Mucosa of rectum (tissue), 2 donors: ENCODE measurements around the gene STAB1.

ENCODE experiments used
- H3K27ac ChIP-seq, 2 donors: one replicate each; pipeline ENCODE4 v1.7.0; 2013; ENCODE audit warnings: inconsistent platforms in 2 of 2, low read depth in 2 of 2, low read length in 2 of 2
- H3K27me3 ChIP-seq, 2 donors: one replicate each; pipeline ENCODE4 v1.7.0; 2013; ENCODE audit warnings: low read length in 2 of 2; ENCODE audit not compliant: control insufficient read depth in 2 of 2, insufficient read depth in 2 of 2
- H3K36me3 ChIP-seq, 2 donors: one replicate each; pipeline ENCODE4 v1.7.0; 2013; ENCODE audit warnings: low read length in 2 of 2; ENCODE audit not compliant: control insufficient read depth in 2 of 2, insufficient read depth in 2 of 2
- H3K4me1 ChIP-seq, 2 donors: one replicate each; pipeline ENCODE4 v1.7.0; 2013; ENCODE audit warnings: low read length in 2 of 2, mild to moderate bottlenecking in 1 of 2; ENCODE audit not compliant: control insufficient read depth in 2 of 2, insufficient read depth in 2 of 2
- H3K4me3 ChIP-seq, 2 donors: one replicate each; pipeline ENCODE4 v1.7.0; 2013; ENCODE audit warnings: low read length in 2 of 2
- H3K9ac ChIP-seq, 2 donors: one replicate each; pipeline ENCODE4 v1.7.0; 2013; ENCODE audit warnings: low read length in 2 of 2, low read depth in 1 of 2, mild to moderate bottlenecking in 1 of 2
- H3K9me3 ChIP-seq, 2 donors: one replicate each; pipeline ENCODE4 v1.7.0; 2013; ENCODE audit warnings: low read length in 2 of 2; ENCODE audit not compliant: control insufficient read depth in 2 of 2
- donor health status: healthy.
- donor health status: Normal muscosa, but diverticular disease.

The STAB1 gene

GRCh38 chr3:52529376-52530333 is 34.5 kb downstream of the STAB1 start:
- Histone ChIP-seq H3K4me3 (no peak overlapping the region), H3K36me3 (peaks cover 5 to 13% of the 10 kb centered on the region in 2 donors), H3K9me3 (no peaks in the 10 kb centered on the region), H3K27ac (no peak overlapping the region), H3K9ac (no peak overlapping the region), H3K4me1 (peaks cover 0 to 9% of the 10 kb centered on the region in 2 donors), H3K27me3 (no peaks in the 10 kb centered on the region)

- Histone ChIP-seq H3K27ac (no peak overlapping the region), H3K9me3 (no peaks in the 10 kb centered on the region), H3K4me1 (peaks cover 3 to 14% of the 10 kb centered on the region in 2 donors), H3K36me3 (peaks cover 5 to 13% of the 10 kb centered on the region in 2 donors), H3K27me3 (no peaks in the 10 kb centered on the region), H3K9ac (no peak overlapping the region), H3K4me3 (no peak overlapping the region)
Observed at GRCh38 chr3:52530918-52531826, 36.0 kb downstream of the STAB1 start.

GRCh38 chr3:52531860-52532516 is 36.9 kb downstream of the STAB1 start:
- H3K4me1 ChIP-seq, result peaks cover 3 to 16% of the 10 kb centered on the region in 2 donors
- H3K4me3 ChIP-seq, result peak overlapping the region in 1 of 2 donors; percentile 1
- no peak overlapping the region for H3K27ac ChIP-seq
- H3K27me3 ChIP-seq, result no peaks in the 10 kb centered on the region
- peaks cover 5 to 13% of the 10 kb centered on the region in 2 donors for H3K36me3 ChIP-seq
- H3K9ac ChIP-seq, result no peak overlapping the region
- H3K9me3 ChIP-seq, result no peaks in the 10 kb centered on the region

GRCh38 chr3:52532517-52532837 is 37.3 kb downstream of the STAB1 start:
- Histone ChIP-seq H3K4me3 (peak overlapping the region; percentile 61 to 68), H3K27me3 (no peaks in the 10 kb centered on the region), H3K9me3 (no peaks in the 10 kb centered on the region), H3K4me1 (peaks cover 7 to 20% of the 10 kb centered on the region in 2 donors), H3K9ac (peak overlapping the region in 1 of 2 donors; percentile 49), H3K27ac (no peak overlapping the region), H3K36me3 (peaks cover 5 to 8% of the 10 kb centered on the region in 2 donors)

GRCh38 chr3:52532838-52533622 is 37.9 kb downstream of the STAB1 start:
- Histone ChIP-seq H3K36me3 (peaks cover 0 to 3% of the 10 kb centered on the region in 2 donors), H3K9me3 (no peaks in the 10 kb centered on the region), H3K4me1 (peaks cover 12 to 26% of the 10 kb centered on the region in 2 donors), H3K9ac (peak overlapping the region; percentile 32 to 49), H3K27me3 (no peaks in the 10 kb centered on the region), H3K4me3 (peak overlapping the region; percentile 61 to 68), H3K27ac (no peak overlapping the region)

- no peaks in the 10 kb centered on the region for H3K9me3 ChIP-seq
- peaks cover 13 to 29% of the 10 kb centered on the region in 2 donors for H3K4me1 ChIP-seq
- H3K9ac ChIP-seq, result peak within 1 kb of the TSS; percentile 32 to 63
- peak within 1 kb of the TSS; percentile 61 to 68 for H3K4me3 ChIP-seq
- no peaks in the 10 kb centered on the region for H3K27me3 ChIP-seq
- H3K36me3 ChIP-seq, result no peaks in the 10 kb centered on the region
- H3K27ac ChIP-seq, result peak within 1 kb of the TSS; percentile 15 to 23
Observed at GRCh38 chr3:52533623-52534280, 38.6 kb downstream of the STAB1 start, which contains the start of gene NT5DC2. NT5DC2 (minus strand) TSS chr3:52533857; CDS start chr3:52533737, 120 bp downstream.

- Histone ChIP-seq H3K36me3 (peaks cover 0 to 2% of the 10 kb centered on the region in 2 donors), H3K4me3 (peak overlapping the region; percentile 41 to 52), H3K27me3 (no peaks in the 10 kb centered on the region), H3K4me1 (peaks cover 13 to 36% of the 10 kb centered on the region in 2 donors), H3K9me3 (no peaks in the 10 kb centered on the region), H3K27ac (peak overlapping the region; percentile 15 to 23), H3K9ac (peak overlapping the region in 1 of 2 donors; percentile 63)
Observed at GRCh38 chr3:52534281-52535183, 39.4 kb downstream of the STAB1 start.

- H3K27me3 ChIP-seq, result no peaks in the 10 kb centered on the region
- peaks cover 13 to 36% of the 10 kb centered on the region in 2 donors for H3K4me1 ChIP-seq
- peaks cover 0 to 2% of the 10 kb centered on the region in 2 donors for H3K36me3 ChIP-seq
- H3K9ac ChIP-seq, result no peak overlapping the region
- peak overlapping the region in 1 of 2 donors; percentile 71 for H3K4me3 ChIP-seq
- H3K27ac ChIP-seq, result no peak overlapping the region
- no peaks in the 10 kb centered on the region for H3K9me3 ChIP-seq
Observed at GRCh38 chr3:52535411-52536111, 40.4 kb downstream of the STAB1 start.
